ENCODE results near the gene DRGX.

The DRGX gene

DNA sequence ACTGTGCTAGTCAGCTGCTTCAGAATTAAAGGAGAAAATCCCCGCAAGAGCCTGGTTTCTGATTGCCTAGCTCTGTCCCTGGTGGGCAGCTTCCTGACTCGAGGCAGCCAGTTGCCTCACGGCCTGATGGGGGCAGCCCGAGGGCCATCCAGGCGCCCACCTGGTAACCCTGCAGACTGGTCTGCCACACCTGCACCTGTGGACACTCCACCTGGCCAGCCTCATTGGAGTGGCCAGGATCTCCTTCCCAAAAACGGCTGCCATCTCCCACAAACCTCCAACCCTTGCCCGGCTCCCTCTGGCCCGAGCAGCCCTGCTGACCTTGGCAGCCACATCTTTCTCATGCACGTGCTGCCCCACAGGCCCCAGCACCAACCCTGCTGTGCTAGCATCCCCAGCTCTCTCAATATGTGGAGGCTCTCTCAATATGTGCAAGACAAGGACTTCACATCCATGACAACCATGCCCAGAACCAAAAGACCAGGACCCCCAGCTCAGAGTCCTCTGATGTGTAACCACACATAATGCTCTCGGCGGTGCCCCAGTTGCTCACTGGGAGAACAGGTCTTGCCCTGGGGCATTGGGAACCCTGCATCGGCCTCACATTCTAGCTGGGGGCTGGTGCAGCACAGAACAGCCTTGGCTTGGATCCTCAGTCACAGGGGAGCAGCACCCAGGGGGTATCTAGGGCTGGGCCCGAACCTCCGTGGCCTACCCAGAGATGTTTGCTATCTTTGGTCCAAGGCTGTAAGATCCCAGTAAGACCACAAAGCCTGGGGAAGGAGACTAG lies 14.6 kb downstream of the DRGX start:
- DNase-seq, result no peak

DNA sequence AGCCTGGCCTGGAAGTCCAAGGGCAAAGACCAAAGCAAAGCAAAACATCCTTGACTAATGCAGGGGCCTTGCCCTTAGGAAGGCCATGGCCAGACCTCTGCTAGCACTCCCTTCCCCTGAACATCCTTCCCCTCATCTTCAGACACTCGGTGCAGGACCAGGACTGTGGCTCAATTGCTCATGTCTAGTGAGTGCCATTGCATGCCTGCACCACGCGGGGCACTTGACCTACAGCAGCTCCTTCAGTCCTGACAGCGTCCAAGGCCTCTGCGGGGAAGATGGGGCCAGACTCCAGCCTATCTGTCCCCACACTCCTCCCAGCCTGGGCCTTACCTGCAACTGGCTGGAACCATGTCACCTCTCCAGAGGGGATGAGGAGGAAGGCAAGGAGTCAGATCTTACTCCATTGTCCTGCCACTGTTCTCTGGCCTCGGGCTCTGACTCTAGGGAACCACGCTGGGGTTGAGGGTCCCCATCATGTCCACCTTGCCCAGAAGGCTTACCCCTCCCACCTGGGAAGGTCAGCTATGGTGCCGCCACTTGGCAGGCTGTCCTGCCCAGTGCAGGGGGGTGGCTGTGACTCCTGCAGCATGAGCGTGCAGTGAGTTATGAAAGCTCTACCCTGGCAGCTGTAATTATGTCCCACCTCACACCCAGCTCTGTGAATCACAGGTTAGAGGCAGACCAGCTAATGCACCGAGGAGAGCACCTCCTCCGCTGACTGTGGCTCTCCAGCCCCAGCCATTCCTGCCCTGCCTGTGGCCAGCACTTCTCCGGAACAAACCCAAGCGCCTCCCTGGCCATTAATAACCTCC lies 16.1 kb downstream of the DRGX start:
- no peak for DNase-seq

DNA sequence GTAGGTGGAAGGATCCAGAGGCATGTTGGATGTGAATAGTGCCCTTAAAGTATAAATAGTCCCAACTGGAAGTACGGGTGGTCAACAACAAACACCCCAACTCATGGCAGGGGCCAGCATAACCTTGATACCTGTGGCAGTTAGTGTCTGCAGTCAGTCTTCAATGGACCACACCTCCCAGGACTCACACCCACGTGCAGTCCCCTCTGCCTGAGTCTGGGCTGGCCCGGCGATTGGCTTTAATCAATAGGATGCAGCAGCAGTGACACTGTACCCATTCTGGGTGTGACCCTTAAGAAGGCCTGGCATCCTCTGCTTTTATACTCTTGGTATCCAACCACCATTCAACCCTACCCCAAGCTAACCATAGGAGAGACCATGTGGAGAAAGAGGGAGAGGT lies 18.6 kb downstream of the DRGX start:
- DNase-seq, result no peak

DNA sequence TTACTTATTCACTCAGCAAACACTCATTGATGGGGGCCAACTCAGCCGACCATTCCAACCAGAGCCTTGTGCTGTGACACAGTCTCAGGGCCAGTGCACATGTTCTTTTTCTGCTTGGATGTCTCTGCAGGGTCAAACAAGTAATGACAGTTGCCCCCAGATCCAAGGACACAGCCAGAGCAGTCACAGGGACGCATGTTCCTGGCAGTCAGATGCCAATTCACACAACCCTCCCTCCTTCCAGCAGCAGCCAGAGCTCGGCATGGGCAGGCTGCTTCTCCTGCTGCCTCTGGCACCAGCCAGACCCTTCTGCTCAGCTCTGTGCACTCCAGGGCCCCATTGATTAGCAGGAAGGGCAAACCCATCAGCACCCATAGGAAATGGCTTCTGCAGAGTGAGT lies 20.3 kb downstream of the DRGX start:
- no peak for DNase-seq

DNA sequence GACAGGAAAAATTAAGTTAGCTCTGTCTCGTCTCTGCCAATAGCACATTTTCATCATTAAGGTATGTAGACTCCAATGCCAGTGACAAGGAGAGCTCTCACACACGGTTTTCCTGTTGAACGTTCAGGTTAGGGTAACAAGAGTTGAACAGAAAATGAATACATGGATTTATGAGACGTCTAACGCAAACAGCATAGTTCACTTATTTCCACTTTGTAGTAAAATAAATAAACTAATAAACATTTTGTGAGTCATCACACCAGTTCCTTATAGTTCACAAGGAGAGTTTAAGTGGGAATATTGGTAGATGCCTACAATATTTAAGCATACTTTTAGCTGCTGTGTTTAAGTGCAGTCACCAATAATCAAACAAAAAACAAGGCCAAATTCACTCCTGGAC lies 21.1 kb downstream of the DRGX start:
- no peak for DNase-seq

DNA sequence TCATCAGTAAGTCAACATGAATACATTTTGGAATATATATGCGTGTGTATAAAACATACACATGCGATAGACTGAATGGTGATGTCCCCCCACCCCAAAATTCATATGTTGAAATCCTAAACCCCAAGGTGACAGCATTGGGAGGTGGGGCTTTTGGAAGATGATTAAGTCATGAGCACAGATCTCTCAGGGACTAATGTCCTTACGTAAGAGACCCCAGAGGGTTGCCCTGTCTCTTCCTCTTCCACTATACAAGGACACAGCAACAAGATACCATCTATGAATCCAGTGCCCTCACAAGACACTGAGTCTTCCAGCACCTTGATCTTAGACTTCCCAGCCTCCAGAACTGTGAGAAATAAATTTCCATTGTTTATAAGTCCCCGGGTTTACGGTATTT lies 22.5 kb downstream of the DRGX start:
- no peak for DNase-seq

DNA sequence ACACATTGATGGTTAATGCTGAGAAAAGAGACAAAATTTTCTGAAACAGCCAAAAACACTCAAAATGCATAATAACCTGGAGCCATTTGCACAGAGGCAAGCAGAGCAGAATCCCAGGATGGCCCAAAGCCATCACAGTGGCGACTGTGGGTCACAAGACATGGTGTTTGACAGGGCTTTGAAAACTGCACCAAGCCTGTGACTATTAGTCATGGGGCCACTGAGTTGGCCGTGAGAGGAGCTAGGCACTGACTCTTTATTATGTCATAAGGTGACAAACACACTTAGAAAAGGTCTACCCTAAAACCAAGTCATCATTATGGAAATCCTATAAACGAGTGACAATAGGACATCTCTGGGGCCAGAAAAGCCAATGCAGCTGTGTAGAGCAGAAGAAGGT lies 23.9 kb downstream of the DRGX start:
- no peak for DNase-seq

DNA sequence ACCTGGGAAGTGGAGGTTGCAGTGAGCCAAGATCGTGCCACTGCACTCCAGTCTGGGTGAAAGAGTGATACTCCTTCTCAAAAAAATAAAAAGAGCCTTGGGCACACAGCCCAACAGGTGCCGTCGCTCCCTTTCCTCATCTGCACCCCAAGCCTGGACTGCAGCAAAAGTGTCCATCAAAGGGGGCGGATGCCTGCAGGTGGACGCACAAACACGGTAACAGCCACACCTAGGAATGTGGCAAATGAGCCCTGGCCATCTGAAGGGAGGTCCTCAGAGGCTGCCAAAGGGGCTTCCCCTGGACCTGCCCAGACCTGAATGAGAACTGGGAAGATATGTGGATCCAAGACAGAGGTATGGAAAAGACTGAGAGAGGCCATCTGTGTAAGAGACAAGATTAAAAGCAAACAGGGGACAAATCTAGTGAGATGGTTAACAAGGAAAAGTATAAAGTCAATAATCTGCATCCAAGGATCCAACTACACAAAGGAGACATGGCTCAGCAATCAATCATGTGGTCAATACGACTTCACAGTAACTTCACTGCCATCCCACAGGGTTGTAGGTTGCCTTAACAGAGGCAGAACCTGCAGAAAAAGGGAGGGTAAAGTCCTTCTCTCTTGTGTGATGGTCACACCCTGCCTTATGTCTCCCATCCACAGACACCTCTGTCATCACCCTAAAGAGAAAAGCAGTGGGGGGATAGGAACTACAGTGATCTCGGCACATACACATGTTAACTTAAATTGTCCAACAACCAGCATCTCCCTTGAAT lies 25.4 kb downstream of the DRGX start:
- DNase-seq, result no peak

DNA sequence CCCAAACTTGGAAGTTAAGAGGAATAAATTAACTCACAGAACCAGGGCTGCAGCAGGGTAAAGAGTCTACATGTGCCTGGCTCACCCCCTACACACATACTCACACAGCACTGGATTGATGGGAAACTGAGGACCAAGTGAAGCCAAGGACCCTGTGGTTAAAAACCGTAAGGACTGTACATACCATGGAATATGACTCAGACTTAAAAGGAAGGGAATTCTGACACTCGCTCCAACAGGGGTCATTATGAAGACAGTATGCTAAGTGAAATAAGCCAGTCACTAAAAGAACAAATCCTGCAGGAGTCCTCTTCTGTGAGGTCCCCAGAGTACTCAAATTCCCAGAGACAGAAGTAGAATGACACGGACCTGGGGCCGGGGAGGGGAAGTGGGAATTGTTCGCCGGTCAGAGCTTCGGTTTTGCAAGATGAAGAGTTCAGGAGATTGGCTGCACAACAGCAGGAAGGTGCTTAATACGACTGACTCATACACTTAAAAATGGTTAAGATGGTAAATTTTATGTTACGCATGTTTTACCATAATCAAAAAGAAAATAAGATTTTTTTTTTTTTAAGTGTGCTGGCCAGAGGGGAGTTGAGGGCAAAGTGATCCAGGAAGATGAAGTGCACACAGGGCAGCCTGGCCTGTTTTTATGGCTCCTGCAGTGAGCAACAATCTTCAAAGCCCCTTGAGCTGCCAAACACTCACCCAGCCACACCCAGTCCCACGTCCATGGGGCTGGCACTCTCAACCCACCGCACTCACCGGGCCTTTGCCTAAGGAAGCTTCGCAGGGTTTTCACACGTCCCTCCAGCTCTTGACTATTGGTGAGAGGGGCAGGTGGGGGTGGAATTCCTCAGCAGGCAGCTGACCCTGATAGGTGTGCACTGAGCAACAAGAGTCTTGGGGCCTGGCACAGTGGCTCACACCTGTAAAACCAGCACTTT lies 26.4 kb downstream of the DRGX start:
- no peak for DNase-seq

DNA sequence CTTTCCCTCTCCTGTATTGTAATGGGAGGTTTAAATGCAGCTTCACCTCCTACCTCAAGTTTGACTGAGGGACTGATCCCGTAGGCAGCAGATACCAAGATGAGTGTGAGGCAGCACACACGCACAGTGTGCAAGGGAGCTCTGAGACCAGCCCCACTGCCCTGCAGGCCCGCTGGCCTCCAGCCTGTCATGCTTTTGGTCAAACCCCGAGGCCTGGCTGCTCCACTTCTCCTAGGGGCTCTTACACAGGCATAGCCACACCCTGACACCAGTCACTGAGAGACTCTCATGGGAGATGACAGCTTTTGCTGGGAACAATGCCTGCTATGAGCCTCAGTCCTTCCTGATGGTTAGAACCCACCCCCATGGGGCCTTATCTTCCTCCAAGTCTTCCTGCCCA lies 27.6 kb downstream of the DRGX start:
- DNase-seq, result no peak

DNA sequence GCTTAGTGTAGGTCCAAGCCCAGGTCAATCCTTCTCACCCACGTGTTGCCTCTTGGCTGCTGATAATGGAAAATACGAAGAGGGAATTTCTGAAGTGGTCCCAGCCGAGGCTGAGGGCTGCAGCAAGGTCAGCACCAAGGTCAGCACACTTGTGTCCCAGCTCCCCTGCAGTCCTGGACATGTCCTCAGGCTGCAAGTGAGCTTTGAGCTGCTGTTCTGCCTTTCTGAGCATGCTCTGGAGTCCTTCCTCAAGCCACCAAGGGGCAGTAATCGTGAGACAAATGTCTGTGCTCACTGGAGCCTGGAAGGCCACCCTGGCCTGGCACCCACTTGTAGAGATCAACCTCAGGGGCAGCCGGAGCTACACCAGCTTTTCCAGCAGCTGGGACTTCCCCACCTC lies 28.3 kb downstream of the DRGX start:
- no peak for DNase-seq

DNA sequence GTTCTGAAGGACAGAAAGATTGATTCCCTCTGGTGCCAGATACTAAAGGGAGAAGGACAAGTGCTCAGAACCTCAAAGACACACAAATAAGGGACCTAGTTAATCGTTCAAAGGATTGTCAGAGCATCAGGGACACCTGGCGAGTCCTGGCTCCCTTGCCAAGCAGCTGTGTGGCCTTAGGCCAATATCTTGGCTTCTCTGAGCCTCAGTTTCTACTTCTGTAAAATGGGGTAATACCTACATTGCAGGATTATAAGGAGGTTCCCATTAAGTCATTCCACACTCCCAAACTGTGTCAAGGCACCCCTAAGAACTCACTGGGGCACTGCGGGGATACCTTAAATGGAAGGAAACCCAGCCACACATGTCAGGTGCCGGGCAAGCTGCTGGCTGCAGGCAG lies 29.4 kb downstream of the DRGX start:
- DNase-seq, result no peak

DNA sequence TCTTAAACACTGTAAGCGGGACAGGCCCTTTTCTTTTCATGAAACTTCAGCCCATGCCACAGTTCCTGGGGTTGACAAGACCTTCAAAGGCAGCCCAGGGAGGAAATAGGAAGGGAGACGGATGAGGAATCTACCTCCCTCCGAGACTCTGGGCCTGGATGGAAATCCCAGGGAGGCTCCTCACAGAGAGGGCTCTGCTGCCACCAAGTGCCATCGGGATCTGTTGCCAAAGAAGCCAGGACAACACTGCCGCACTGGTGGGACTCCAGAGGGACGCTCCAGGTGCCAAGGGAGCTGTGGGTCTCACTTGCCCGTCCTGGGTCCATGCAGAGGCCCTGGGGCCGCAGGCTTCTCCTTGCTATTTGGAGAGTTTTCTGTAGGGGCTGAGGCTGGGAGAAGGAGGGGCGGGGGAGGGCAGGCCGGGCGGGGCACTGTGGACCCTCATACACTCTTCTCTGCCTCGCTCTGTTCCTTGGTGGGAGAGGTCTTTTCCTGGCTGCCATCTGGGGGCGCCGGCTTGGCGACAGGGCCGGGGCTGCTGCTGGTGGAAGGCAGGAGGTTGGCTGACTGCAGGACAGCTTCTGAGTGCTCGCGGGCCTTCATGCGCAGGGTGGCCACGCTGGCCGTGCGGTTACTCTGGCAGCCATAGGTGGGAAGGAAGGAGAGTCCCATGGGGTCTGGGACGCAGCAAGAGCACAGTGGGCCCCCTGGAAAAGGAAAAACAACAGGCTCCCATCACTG lies 30.0 kb downstream of the DRGX start:
- DNase-seq, result no peak

DNA sequence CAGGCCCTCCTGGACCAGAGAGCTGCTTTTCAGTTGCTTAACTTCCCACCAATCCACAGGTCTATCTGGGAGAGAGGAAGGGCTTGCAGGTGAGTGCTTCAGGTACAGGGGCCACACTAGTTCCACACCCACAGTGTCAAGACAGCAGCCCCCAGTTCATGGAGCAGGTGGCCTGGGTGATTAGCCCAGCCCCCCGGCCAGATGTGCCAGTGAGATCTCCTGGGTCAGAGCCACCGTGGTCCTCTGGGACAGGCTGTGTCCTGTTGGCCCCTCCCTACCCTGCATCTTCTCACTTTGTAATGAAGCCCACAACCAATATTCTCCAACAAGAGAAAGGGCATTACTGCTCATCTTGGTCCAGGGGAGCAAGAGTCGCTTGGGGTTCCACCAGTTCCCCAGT lies 30.6 kb downstream of the DRGX start:
- no peak for DNase-seq

DNA sequence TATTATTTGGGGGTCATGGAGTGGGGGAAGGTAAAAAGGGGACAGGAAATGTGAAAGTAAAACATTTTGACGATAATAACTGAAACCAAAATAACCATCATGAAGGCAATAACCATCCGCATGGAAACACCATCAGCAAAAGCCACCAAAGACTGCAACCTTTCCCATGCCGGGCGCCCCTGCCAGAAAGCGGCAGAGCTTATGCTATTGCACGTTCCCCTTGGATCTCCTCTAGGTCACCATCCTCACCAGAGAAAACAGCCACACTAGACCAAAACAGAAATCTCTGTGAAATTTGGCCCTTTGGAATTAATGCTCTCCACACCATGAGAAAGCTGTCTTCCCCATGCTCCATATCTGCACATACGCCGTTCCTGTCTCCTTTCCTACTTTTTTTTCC lies 31.1 kb downstream of the DRGX start:
- no peak for DNase-seq

DNA sequence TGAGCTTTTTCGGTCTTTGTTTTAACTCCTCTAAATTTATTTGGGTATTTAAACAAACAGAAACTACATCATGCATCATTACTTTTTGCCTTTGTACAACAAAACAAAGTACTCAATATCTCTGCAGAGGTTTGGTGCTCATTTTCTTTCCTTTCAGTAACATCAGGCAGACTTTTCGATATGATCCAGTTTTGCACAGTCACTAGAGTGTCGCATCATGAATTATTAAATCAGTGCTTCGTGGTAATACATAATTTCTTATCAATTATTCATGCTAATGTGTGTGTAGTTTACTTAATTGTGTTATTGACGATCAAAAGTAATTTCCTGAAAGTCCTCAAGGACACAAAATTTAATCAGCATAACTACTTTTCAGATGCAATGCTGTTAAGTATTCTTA lies 31.8 kb downstream of the DRGX start:
- no peak for DNase-seq

DNA sequence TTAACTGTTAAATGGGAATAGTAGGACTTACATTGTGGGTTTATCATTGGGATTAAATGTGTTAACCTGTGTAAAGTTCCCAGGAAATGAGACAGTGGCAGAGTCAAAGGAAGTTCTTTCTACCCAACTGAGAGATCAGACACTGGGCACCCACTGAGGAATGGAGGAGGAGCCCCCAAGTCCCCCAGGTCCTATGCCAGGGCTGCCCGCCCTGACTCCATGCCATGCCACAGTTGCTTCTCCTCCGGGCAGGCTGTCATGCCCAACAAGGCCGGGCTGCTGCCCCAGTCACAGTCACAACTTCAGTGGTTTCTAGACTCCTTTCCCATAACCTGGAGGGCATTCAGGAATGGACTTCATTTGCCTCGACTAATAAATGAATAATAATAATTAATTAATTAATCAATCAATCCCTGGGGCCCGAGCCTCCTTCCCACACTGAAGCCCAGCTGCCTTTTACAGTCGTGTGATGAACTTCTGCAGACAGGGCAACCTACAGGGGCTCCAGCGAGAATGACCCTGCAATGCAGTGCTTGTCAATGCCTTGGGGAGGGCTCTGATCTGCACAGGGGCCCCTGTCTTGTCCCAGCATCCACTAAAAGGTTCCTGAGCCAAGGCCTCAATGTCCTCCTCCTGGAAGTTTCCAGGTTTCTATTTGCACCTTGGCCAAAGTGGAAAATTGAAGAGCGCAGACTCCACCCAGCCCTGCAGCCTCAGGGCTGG lies 32.4 kb downstream of the DRGX start:
- no peak for DNase-seq

DNA sequence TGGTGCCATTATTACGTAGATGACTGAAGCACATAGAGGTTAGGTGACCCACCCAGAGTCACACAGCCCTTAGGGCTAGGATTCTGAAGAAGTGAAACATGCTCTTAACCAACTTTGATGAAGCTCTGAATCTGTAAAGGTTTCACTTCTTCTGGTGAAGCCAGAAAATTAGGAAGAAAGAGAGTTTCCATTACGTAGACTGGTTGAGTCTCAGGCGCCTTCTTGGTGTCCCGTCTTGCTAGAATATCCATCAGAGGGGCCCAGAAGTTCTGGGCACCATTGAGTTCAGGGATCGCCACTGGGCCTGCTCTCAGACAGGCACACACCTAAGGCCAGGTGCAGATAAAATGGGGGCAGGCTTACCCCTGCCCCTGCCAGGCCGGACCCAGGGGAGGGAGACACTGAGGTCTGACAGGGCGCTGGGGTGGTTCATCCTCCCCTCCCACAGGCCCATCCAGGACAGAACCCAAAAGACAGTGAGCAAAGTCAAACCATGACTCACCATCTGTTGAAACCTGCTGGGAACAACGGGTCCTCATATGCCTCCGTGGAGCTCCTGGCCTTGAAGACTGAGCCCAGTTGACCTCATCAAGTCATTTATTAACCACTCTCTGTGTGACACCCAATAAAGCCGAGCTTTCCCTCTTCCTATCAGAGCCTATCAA lies 33.2 kb downstream of the DRGX start:
- DNase-seq, result no peak

DNA sequence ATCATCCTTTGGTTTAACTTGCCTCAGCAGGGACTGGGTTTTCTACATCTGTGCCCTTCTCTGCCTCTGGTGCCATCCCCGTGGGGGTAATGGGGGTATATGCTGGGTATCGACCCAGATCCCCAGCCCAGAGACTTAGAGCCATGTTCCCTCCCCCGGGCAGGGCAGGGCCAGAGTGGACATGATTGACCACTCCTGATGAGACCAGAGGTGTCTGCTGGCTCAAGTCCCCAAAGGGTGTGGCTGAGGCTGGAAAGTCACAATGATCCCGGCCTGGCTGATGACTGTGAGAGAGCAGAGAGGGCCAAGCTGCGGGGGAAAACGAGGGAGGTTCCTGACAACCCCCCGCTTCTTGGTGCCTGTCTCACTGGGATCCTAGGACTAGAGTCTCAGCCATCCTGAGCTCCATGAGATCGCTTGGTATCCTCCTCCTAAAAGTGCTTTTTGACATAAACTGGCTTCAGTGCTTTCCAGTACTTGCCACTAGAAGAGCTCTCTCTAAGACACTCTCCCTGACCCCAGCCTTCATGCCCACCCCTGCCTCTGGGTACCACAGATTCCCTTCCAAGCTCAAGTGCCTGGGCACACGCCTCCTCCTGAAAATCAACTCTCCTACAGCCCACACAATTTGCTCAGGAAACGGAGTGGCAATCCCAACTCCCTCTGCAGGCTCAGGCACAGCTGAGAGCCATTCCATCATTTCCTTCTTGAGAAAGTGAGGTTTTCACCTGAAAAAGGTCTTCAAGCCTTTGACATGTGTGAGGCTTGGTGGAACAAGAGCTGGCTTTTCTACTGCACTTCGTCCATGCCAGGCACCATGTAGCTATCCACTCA lies 33.9 kb downstream of the DRGX start:
- no peak for DNase-seq

DNA sequence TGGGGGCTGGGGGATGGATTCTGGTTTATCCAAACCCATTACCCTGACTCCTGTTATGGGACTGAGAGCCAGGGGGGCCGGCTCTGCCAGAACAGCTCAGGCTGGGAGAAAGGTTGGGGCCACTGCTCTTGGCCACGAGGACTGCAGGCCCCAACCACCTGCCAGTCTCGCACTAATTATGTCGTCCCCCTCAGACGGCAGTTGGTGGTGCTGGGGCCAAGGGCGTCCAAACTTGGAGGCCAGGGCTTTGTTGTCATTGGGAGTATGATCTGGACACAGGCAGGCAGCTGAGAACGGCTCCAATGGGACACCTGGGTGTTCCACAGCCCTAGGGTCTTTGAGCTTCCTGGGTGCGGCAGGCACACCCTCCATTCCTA lies 34.7 kb downstream of the DRGX start:
- DNase-seq, result no peak

Data from T1000 (cell line).